Measurements from ENCODE around the gene URB2.

The URB2 gene

GRCh38 chr1:229690662-229691061, 64.6 kb downstream of the URB2 start:
- H3K4me3 ChIP-seq (ENCODE audit: low read depth, low read length) = no peak overlapping the region
- ChIA-PET CTCF (interaction anchor here (0.7 kb wide), 1 partner anchor 430 kb away, joined by 4 read pairs; no protein-coding TSS in a partner anchor), POLR2A (no interaction called here)
- no peaks in the 10 kb centered on the region for H3K4me1 ChIP-seq (ENCODE audit: control insufficient read depth, insufficient read depth, low read length)
- H3K36me3 ChIP-seq (ENCODE audit: control insufficient read depth in 2 of 2, insufficient read depth in 1 of 2, low read length in 2 of 2) = no peaks in the 10 kb centered on the region
- no peak for TF ChIP-seq ZNF366 (tag by site-specific recombination; conservative IDR thresholded peaks at IDR 0.05)
- H3K27ac ChIP-seq (ENCODE audit: extremely low read depth, low read depth, low read length) = no peak overlapping the region
- H3K9me3 ChIP-seq (ENCODE audit: control insufficient read depth, insufficient read depth, low read depth, low read length) = no peaks in the 10 kb centered on the region

- H3K36me3 ChIP-seq (ENCODE audit: control insufficient read depth in 2 of 2, insufficient read depth in 1 of 2, low read length in 2 of 2) = no peaks in the 10 kb centered on the region
- ChIA-PET CTCF (interaction anchor here (0.6 to 1.0 kb wide), 3 partner anchors 91 to 203 kb away, joined by 3 to 4 read pairs (median 3); no protein-coding TSS in a partner anchor), POLR2A (interaction anchor here (0.6 kb wide), 1 partner anchor 455 kb away, joined by 5 read pairs; no protein-coding TSS in a partner anchor)
- H3K27ac ChIP-seq (ENCODE audit: extremely low read depth, low read depth, low read length) = no peak overlapping the region
- no peak for TF ChIP-seq ZNF416 (tag by site-specific recombination; IDR thresholded peaks at IDR 0.05)
- TF ChIP-seq ZNF518A (tag by site-specific recombination; conservative IDR thresholded peaks at IDR 0.05; ENCODE audit: low read depth) = no peak
- no peak for TF ChIP-seq ZNF398 (tag by site-specific recombination; IDR thresholded peaks at IDR 0.05)
- no peak for TF ChIP-seq PRDM6 (tag by site-specific recombination; IDR thresholded peaks at IDR 0.05)
- no peak for TF ChIP-seq ZBTB48 (tag by site-specific recombination; IDR thresholded peaks at IDR 0.05)
- no peak for TF ChIP-seq BCL6B (tag by site-specific recombination; IDR thresholded peaks at IDR 0.05)
- TF ChIP-seq ZFP41 (tag by site-specific recombination; IDR thresholded peaks at IDR 0.05; ENCODE audit: borderline replicate concordance) = no peak
- TF ChIP-seq AEBP2 (tag by site-specific recombination; IDR thresholded peaks at IDR 0.05; ENCODE audit: borderline replicate concordance) = no peak
- TF ChIP-seq ZNF610 (tag by site-specific recombination; IDR thresholded peaks at IDR 0.05; ENCODE audit: borderline replicate concordance) = no peak
- no peak for TF ChIP-seq ZNF223 (tag by site-specific recombination; IDR thresholded peaks at IDR 0.05)
- no peak for TF ChIP-seq ZNF707 (tag by site-specific recombination; IDR thresholded peaks at IDR 0.05)
- TF ChIP-seq ZNF350 (tag by site-specific recombination; IDR thresholded peaks at IDR 0.05) = no peak
- no peak for TF ChIP-seq ZNF658 (tag by site-specific recombination; IDR thresholded peaks at IDR 0.05)
- no peak for TF ChIP-seq PRDM10 (tag by site-specific recombination; IDR thresholded peaks at IDR 0.05)
- no peak overlapping the region for H3K4me3 ChIP-seq (ENCODE audit: low read depth, low read length)
- no peaks in the 10 kb centered on the region for H3K9me3 ChIP-seq (ENCODE audit: control insufficient read depth, insufficient read depth, low read depth, low read length)
- H3K4me1 ChIP-seq (ENCODE audit: control insufficient read depth, insufficient read depth, low read length) = no peaks in the 10 kb centered on the region
Measured at GRCh38 chr1:229691362-229691761, 65.3 kb downstream of the URB2 start.
